Measurements from ENCODE around the gene CFP. TPM values are rescaled to one million over a fixed set of nuclear protein-coding genes. Genes with fewer than 3 reads are reported as not detected.

The CFP gene
- total RNA-seq, 1 donor from 2014 or later = 13.8 TPM

GRCh38 chrX:47638816-47639215 is 9.1 kb upstream of the CFP start:
- DNase-seq (ENCODE audit: low spot score) (no peak), ATAC-seq (no peak)

GRCh38 chrX:47637546-47638195 is 7.9 kb upstream of the CFP start:
- ATAC-seq (peak; percentile 62), DNase-seq (ENCODE audit: low spot score) (no peak)

- DNase-seq (ENCODE audit: low spot score) = no peak
- no peak for ATAC-seq
Measured at GRCh38 chrX:47634871-47635575, 5.3 kb upstream of the CFP start.

- no peak for DNase-seq (ENCODE audit: low spot score)
Measured at GRCh38 chrX:47633689-47634590, 4.2 kb upstream of the CFP start.

GRCh38 chrX:47632666-47633065 is 2.9 kb upstream of the CFP start:
- DNase-seq (ENCODE audit: low spot score) (no peak), ATAC-seq (no peak)

More at GRCh38 chrX:47633689-47634590, 4.2 kb upstream of the CFP start:
- peak; percentile 19 for ATAC-seq

GRCh38 chrX:47631676-47632075 is 1.9 kb upstream of the CFP start:
- no peak for DNase-seq (ENCODE audit: low spot score)
- no peak for ATAC-seq

- peak; percentile 52 for ATAC-seq
Measured at GRCh38 chrX:47628982-47629381, 748 bp downstream of the CFP start.

GRCh38 chrX:47625365-47625764 is 4.4 kb downstream of the CFP start:
- no peak for DNase-seq (ENCODE audit: low spot score)
- ATAC-seq = no peak

More at GRCh38 chrX:47628982-47629381, 748 bp downstream of the CFP start:
- no peak for DNase-seq (ENCODE audit: low spot score)

- DNase-seq (ENCODE audit: low spot score) (no peak), ATAC-seq (peak; percentile 36)
Measured at GRCh38 chrX:47623540-47624027, 6.1 kb downstream of the CFP start.

GRCh38 chrX:47621851-47622250 is 7.9 kb downstream of the CFP start:
- DNase-seq (ENCODE audit: low spot score) (no peak), ATAC-seq (no peak)

GRCh38 chrX:47620303-47620685 is 9.4 kb downstream of the CFP start:
- ATAC-seq = no peak

GRCh38 chrX:47619486-47620302 is 10.0 kb downstream of the CFP start, which contains the start of gene SYN1:
Gene SYN1, minus strand, starts transcription at chrX:47619857. Its CDS starts 129 bp downstream, at chrX:47619728.
- ATAC-seq (peak; percentile 97), DNase-seq (ENCODE audit: low spot score) (peak; percentile 64)

More at GRCh38 chrX:47620303-47620685, 9.4 kb downstream of the CFP start:
- no peak for DNase-seq (ENCODE audit: low spot score)

- no peak for ATAC-seq
Measured at GRCh38 chrX:47618923-47619485, 10.7 kb downstream of the CFP start.

GRCh38 chrX:47614618-47615017 is 15.1 kb downstream of the CFP start:
- no peak for ATAC-seq
- DNase-seq (ENCODE audit: low spot score) = no peak

More at GRCh38 chrX:47618923-47619485, 10.7 kb downstream of the CFP start:
- no peak for DNase-seq (ENCODE audit: low spot score)

- ATAC-seq (no peak), DNase-seq (ENCODE audit: low spot score) (no peak)
Measured at GRCh38 chrX:47613082-47613481, 16.6 kb downstream of the CFP start.

- peak; percentile 45 for ATAC-seq
- no peak for DNase-seq (ENCODE audit: low spot score)
Measured at GRCh38 chrX:47612418-47612817, 17.3 kb downstream of the CFP start.

- DNase-seq (ENCODE audit: low spot score) (no peak), ATAC-seq (no peak)
Measured at GRCh38 chrX:47611926-47612325, 17.8 kb downstream of the CFP start.

- DNase-seq (ENCODE audit: low spot score) (no peak), ATAC-seq (no peak)
Measured at GRCh38 chrX:47611489-47611888, 18.2 kb downstream of the CFP start.

- DNase-seq (ENCODE audit: low spot score) = no peak
- no peak for ATAC-seq
Measured at GRCh38 chrX:47610511-47610910, 19.2 kb downstream of the CFP start.

Data from left lobe of liver (tissue), 2 donors.